Spleen (tissue), 11 donors: ENCODE results near the gene RFTN1. TPM values are rescaled to one million over a fixed set of nuclear protein-coding genes. Genes with fewer than 3 reads are reported as not detected.

Source experiments
- DNase-seq: peaks from one replicate; pipeline ENCODE4 v3.0.0-alpha.2; 2020
- H3K27ac ChIP-seq, 8 donors: fragments of 200-600 bp; sonication (generic) in 7 of 8; 1 replicate in 4 of 8; 2 replicates in 4 of 8; pipeline versions ENCODE4 v1.5.0 to v1.8.0; 2016 to 2021; ENCODE audit warnings: inconsistent platforms in 4 of 8, mild to moderate bottlenecking in 4 of 8, moderate library complexity in 1 of 8
- H3K27me3 ChIP-seq, 7 donors: fragments of 200-600 bp; sonication (generic) in 6 of 7; replicated peaks in 1 of 7; 1 replicate in 4 of 7; 2 replicates in 3 of 7; pipeline versions ENCODE4 v1.5.0 to v1.8.0; 2016 to 2021; ENCODE audit warnings: inconsistent platforms in 3 of 7, mild to moderate bottlenecking in 1 of 7
- H3K36me3 ChIP-seq, 6 donors: fragments of 200-600 bp; sonication (generic) in 5 of 6; 1 replicate in 4 of 6; 2 replicates in 2 of 6; pipeline versions ENCODE4 v1.5.0 to v1.8.0; 2016 to 2021; ENCODE audit warnings: inconsistent platforms in 2 of 6
- H3K4me1 ChIP-seq, 6 donors: fragments of 200-600 bp; sonication (generic) in 5 of 6; 1 replicate in 3 of 6; 2 replicates in 3 of 6; pipeline versions ENCODE4 v1.5.0 to v1.8.0; 2016 to 2021; ENCODE audit warnings: inconsistent platforms in 3 of 6
- H3K4me3 ChIP-seq, 8 donors: fragments of 200-600 bp; sonication (generic) in 7 of 8; 1 replicate in 4 of 8; 2 replicates in 4 of 8; pipeline versions ENCODE4 v1.5.0 to v1.8.0; 2016 to 2021; ENCODE audit warnings: inconsistent platforms in 4 of 8, mild to moderate bottlenecking in 4 of 8, moderate library complexity in 2 of 8
- H3K9me3 ChIP-seq, 8 donors: fragments of 200-600 bp; sonication (generic) in 7 of 8; 1 replicate in 4 of 8; 2 replicates in 4 of 8; pipeline versions ENCODE4 v1.5.0 to v1.8.0; 2016 to 2021; ENCODE audit warnings: inconsistent platforms in 4 of 8
- CTCF ChIP-seq, 11 experiments: fragments of 200-600 bp in 7 of 11; fragments of 450-650 bp in 4 of 11; sonication (generic) in 4 of 11; IDR thresholded peaks in 8 of 11; conservative IDR thresholded peaks in 3 of 11; 1 replicate in 7 of 11; 2 replicates in 4 of 11; pipeline versions ENCODE4 v1.4.0 to v1.8.0; 2016 to 2021; ENCODE audit warnings: antibody characterized with exemption in 11 of 11, inconsistent platforms in 4 of 11, mild to moderate bottlenecking in 1 of 11
- POLR2A ChIP-seq, 3 donors: fragments of 450-650 bp; IDR thresholded peaks; one replicate each; pipeline ENCODE4 v1.5.1; 2017; ENCODE audit warnings: antibody characterized with exemption in 3 of 3, mild to moderate bottlenecking in 1 of 3
- POLR2AphosphoS5 ChIP-seq, 3 donors: sonication (generic); formaldehyde crosslinking; IDR thresholded peaks; one replicate each; pipeline ENCODE4 v1.5.1; 2017; ENCODE audit warnings: antibody characterized with exemption in 3 of 3
- WGBS, 5 donors: extraction: QIAGEN DNeasy Blood & Tissue Kit in 3 of 5; methylation state at CpG; one replicate each; pipeline versions ENCODE4 v1.1.5 to v1.1.7; 2013 to 2018; 5-methylcytosine and 5-hydroxymethylcytosine counted together
- intact Hi-C: fragments of 100-400 bp; cut with DNase I; formaldehyde crosslinking; loops from one replicate; pipeline ENCODE4 v1.15.0; 2023; ENCODE audit warnings: low total_unique reads
- polyA plus RNA-seq, 3 donors: library from polyadenylated mRNA; stranded (reverse); fragments of 200-250 nt; gene quantifications; one replicate each; pipeline ENCODE4 v1.2.1, GENCODE V29; 2013
- total RNA-seq, 7 donors: library from RNA; depleted of rRNA in 3 of 7; stranded (reverse); fragments of >200 nt in 3 of 7; fragmentation: NEBNext Ultra II Directional in 4 of 7; extraction: Animal tissue kit (Norgen Biotek cat#: 25700) in 4 of 7; gene quantifications; one replicate each; pipeline versions ENCODE4 v1.1.0 to v1.2.1, GENCODE V29; 2016 to 2021
- donor health status: healthy with polysubstance abuse.
- donor health status: DM: no; HTN: no; CAD: no; lungs with moderate emphysema.
- donor health status: DM: no; HTN: no; CAD: no.
- donor health status: Bipolar disorder and iron deficiency.
- donor health status: healthy.
- donor health status: DM: no; HTN: no; CAD: no.
- donor health status: DM: yes; HTN: yes; CAD: no.

The RFTN1 gene
- total and polyA plus RNA-seq, 10 donors, result 30.4 to 106 (median 75.3) TPM

GRCh38 chr3:16486951-16487480 is 26.5 kb downstream of the RFTN1 start:
- TF ChIP-seq POLR2AphosphoS5 (IDR thresholded peaks at IDR 0.05), result no peak
- TF ChIP-seq POLR2A (IDR thresholded peaks at IDR 0.05), result no peak
- TF ChIP-seq CTCF (IDR thresholded peaks at IDR 0.05 in 8 of 11, conservative IDR thresholded peaks at IDR 0.05 in 3 of 11), result no peak
- Histone ChIP-seq H3K36me3 (peaks cover 0 to 58% (median 8%) of the 10 kb centered on the region in 6 donors), H3K9me3 (no peaks in the 10 kb centered on the region), H3K27ac (peak overlapping the region in 2 of 8 donors; percentile 48 to 73), H3K27me3 (no peaks in the 10 kb centered on the region), H3K4me1 (peaks cover 13 to 45% (median 27%) of the 10 kb centered on the region in 6 donors), H3K4me3 (no peak overlapping the region)
- intact Hi-C loops, result no loop called here
- DNase-seq, result no peak
- WGBS, 5 donors, result 88 to 96% (median 94%) methylated on average over 6 of the region's 6 CpGs

GRCh38 chr3:16486201-16486600 is 27.3 kb downstream of the RFTN1 start:
- intact Hi-C loops, result no loop called here
- 78 to 98% (median 87%) methylated on average over 2 of the region's 2 CpGs for WGBS, 5 donors
- H3K4me3 ChIP-seq, result no peak overlapping the region
- no peaks in the 10 kb centered on the region for H3K27me3 ChIP-seq
- no peaks in the 10 kb centered on the region for H3K9me3 ChIP-seq
- peak overlapping the region in 5 of 8 donors; percentile 22 to 76 (median 66) for H3K27ac ChIP-seq
- H3K4me1 ChIP-seq, result peaks cover 20 to 54% (median 35%) of the 10 kb centered on the region in 6 donors
- H3K36me3 ChIP-seq, result peaks cover 0 to 50% (median 2%) of the 10 kb centered on the region in 6 donors
- DNase-seq, result no peak
- TF ChIP-seq POLR2AphosphoS5 (IDR thresholded peaks at IDR 0.05) (no peak), CTCF (IDR thresholded peaks at IDR 0.05 in 8 of 11, conservative IDR thresholded peaks at IDR 0.05 in 3 of 11) (no peak), POLR2A (IDR thresholded peaks at IDR 0.05) (no peak)

- TF ChIP-seq POLR2AphosphoS5 (IDR thresholded peaks at IDR 0.05), result no peak
- TF ChIP-seq POLR2A (IDR thresholded peaks at IDR 0.05), result no peak
- no peak for TF ChIP-seq CTCF (IDR thresholded peaks at IDR 0.05 in 8 of 11, conservative IDR thresholded peaks at IDR 0.05 in 3 of 11)
- Histone ChIP-seq H3K4me3 (no peak overlapping the region), H3K36me3 (peaks cover 0 to 45% (median 2%) of the 10 kb centered on the region in 6 donors), H3K9me3 (no peaks in the 10 kb centered on the region), H3K27ac (peak overlapping the region in 6 of 8 donors; percentile 10 to 76 (median 59)), H3K27me3 (no peaks in the 10 kb centered on the region), H3K4me1 (peaks cover 25 to 61% (median 38%) of the 10 kb centered on the region in 6 donors)
- WGBS, 5 donors, result 82 to 89% (median 85%) methylated on average over 5 of the region's 5 CpGs
- intact Hi-C loops, result no loop called here
- DNase-seq, result no peak
These were observed 28.0 kb downstream of the RFTN1 start for GRCh38 chr3:16485395-16485992.

GRCh38 chr3:16484984-16485383 is 28.5 kb downstream of the RFTN1 start:
- TF ChIP-seq POLR2AphosphoS5 (IDR thresholded peaks at IDR 0.05), result no peak
- no peak for TF ChIP-seq POLR2A (IDR thresholded peaks at IDR 0.05)
- TF ChIP-seq CTCF (IDR thresholded peaks at IDR 0.05 in 8 of 11, conservative IDR thresholded peaks at IDR 0.05 in 3 of 11), result no peak
- intact Hi-C loops, result no loop called here
- WGBS, 5 donors, result 78 to 88% (median 84%) methylated on average over 2 of the region's 2 CpGs
- H3K9me3 ChIP-seq, result no peaks in the 10 kb centered on the region
- DNase-seq, result no peak
- H3K27ac ChIP-seq, result peak overlapping the region; percentile 10 to 76 (median 64)
- H3K4me1 ChIP-seq, result peaks cover 29 to 63% (median 40%) of the 10 kb centered on the region in 6 donors
- no peak overlapping the region for H3K4me3 ChIP-seq
- no peaks in the 10 kb centered on the region for H3K27me3 ChIP-seq
- peaks cover 0 to 43% (median 2%) of the 10 kb centered on the region in 6 donors for H3K36me3 ChIP-seq
